Mesothelial cell of epicardium (in vitro differentiated cells): ENCODE measurements around the gene SLCO4A1. TPM values are rescaled to one million over a fixed set of nuclear protein-coding genes. Genes with fewer than 3 reads are reported as not detected.

Experiments
- DNase-seq, 2 experiments: peaks; one replicate each; pipeline ENCODE4 v3.0.0; 2021; ENCODE audit warnings: low spot score in 2 of 2; ENCODE audit not compliant: unreplicated experiment in 2 of 2
- H3K27ac Mint-ChIP-seq: 2 replicates; pipeline ENCODE4 v1.8.0; 2021; ENCODE audit warnings: mixed read lengths
- H3K27me3 Mint-ChIP-seq: 2 replicates; pipeline ENCODE4 v1.8.0; 2021; ENCODE audit warnings: low read depth, mixed read lengths
- H3K36me3 Mint-ChIP-seq: 2 replicates; pipeline ENCODE4 v1.8.0; 2021; ENCODE audit warnings: mixed read lengths
- H3K4me1 Mint-ChIP-seq: 2 replicates; pipeline ENCODE4 v1.8.0; 2021; ENCODE audit warnings: mixed read lengths
- H3K4me3 Mint-ChIP-seq: 2 replicates; pipeline ENCODE4 v1.8.0; 2021; ENCODE audit warnings: mild to moderate bottlenecking, moderate library complexity, mixed read lengths
- H3K9me3 Mint-ChIP-seq: 2 replicates; pipeline ENCODE4 v1.8.0; 2021; ENCODE audit warnings: mixed read lengths
- CTCF ChIP-seq: fragments of 200-600 bp; sonication (generic); IDR thresholded peaks from one replicate; pipeline ENCODE4 v1.5.0; 2021; ENCODE audit warnings: antibody characterized with exemption; ENCODE audit not compliant: unreplicated experiment
- total RNA-seq: library from RNA; stranded (reverse); gene quantifications from 3 replicates; pipeline ENCODE4 v1.2.1, GENCODE V29; 2021

The SLCO4A1 gene
- total RNA-seq, 1 donor from 2014 or later = 3.7 TPM

GRCh38 chr20:62699296-62699695 lies 57.0 kb downstream of the SLCO4A1 start:
- Mint-ChIP-seq H3K27me3 (peaks cover 33% of the 10 kb centered on the region), H3K27ac (no peak overlapping the region), H3K4me3 (no peak overlapping the region), H3K36me3 (no peaks in the 10 kb centered on the region), H3K4me1 (peaks cover 15% of the 10 kb centered on the region), H3K9me3 (no peaks in the 10 kb centered on the region)
- no peak for DNase-seq
- TF ChIP-seq CTCF = no peak

GRCh38 chr20:62699741-62700140 lies 57.4 kb downstream of the SLCO4A1 start:
- no peak for DNase-seq
- Mint-ChIP-seq H3K4me1 (peaks cover 19% of the 10 kb centered on the region), H3K4me3 (no peak overlapping the region), H3K9me3 (no peaks in the 10 kb centered on the region), H3K27me3 (peaks cover 33% of the 10 kb centered on the region), H3K36me3 (no peaks in the 10 kb centered on the region), H3K27ac (no peak overlapping the region)
- TF ChIP-seq CTCF = no peak

- H3K9me3 Mint-ChIP-seq = no peaks in the 10 kb centered on the region
- H3K27me3 Mint-ChIP-seq = peaks cover 32% of the 10 kb centered on the region
- no peak overlapping the region for H3K27ac Mint-ChIP-seq
- DNase-seq = no peak
- no peak for TF ChIP-seq CTCF
- H3K4me3 Mint-ChIP-seq = no peak overlapping the region
- no peaks in the 10 kb centered on the region for H3K36me3 Mint-ChIP-seq
- H3K4me1 Mint-ChIP-seq = peaks cover 21% of the 10 kb centered on the region
These were observed 58.1 kb downstream of the SLCO4A1 start for GRCh38 chr20:62700261-62700930.

- H3K27ac Mint-ChIP-seq = no peak overlapping the region
- no peaks in the 10 kb centered on the region for H3K9me3 Mint-ChIP-seq
- no peak for TF ChIP-seq CTCF
These were observed 59.1 kb downstream of the SLCO4A1 start for GRCh38 chr20:62701161-62702012.

GRCh38 chr20:62702013-62702300 lies 59.7 kb downstream of the SLCO4A1 start:
- DNase-seq = no peak
- H3K4me3 Mint-ChIP-seq = no peak overlapping the region
- peaks cover 35% of the 10 kb centered on the region for H3K27me3 Mint-ChIP-seq
- no peak overlapping the region for H3K27ac Mint-ChIP-seq
- H3K36me3 Mint-ChIP-seq = no peaks in the 10 kb centered on the region
- peaks cover 21% of the 10 kb centered on the region for H3K4me1 Mint-ChIP-seq
- no peak for TF ChIP-seq CTCF
- H3K9me3 Mint-ChIP-seq = no peaks in the 10 kb centered on the region

More at GRCh38 chr20:62701161-62702012, 59.1 kb downstream of the SLCO4A1 start:
- Mint-ChIP-seq H3K4me3 (no peak overlapping the region), H3K36me3 (no peaks in the 10 kb centered on the region), H3K27me3 (peaks cover 32% of the 10 kb centered on the region), H3K4me1 (peaks cover 21% of the 10 kb centered on the region)
- no peak for DNase-seq
